ENCODE measurements around the gene C1orf21.
"Not testable (repeated sequence)": the region's sequence is repeated elsewhere in the genome, so short reads cannot be mapped to it uniquely, and the experiment has no call there.

Gene C1orf21

DNA sequence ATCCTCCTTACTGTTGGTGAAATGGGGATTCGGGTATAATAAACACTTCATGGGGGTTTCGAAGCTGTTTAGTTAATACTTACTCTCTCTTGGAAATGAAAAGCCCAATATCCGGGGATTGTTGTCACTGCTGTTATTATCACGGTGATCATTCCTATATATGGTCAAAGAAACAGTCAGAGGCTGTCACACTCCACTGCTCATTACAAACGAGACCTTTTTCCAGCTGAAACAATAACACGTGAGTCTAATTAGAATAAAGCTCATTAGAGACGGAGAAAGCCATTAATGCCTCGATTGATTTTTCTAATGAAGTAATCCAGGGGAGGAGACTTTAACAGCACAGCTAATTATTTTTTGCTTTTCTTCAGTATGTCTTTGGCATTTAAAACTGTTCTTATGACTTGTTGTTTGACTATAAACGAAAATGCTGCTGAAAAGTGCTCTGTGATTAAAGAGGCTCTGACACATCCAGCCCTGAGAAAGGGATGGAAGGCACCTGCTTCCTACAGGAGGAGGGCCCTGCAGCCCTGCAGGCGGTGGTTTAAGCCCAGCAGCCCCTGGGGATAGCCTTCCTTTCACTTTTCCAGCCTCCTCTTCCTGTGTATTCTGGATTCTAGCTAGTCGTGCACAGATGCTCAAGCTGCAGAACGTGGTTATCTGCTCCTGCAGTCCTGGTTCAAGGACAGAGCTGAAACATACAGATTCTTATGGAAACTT, 224.2 kb downstream of the C1orf21 start:
- no peak for DNase-seq

GRCh38 chr1:184612229-184612628, 225.4 kb downstream of the C1orf21 start:
- DNase-seq: not testable (repeated sequence)

- no peak for DNase-seq
These were observed 227.8 kb downstream of the C1orf21 start for GRCh38 chr1:184614667-184615066.

GRCh38 chr1:184615301-184615700, 228.5 kb downstream of the C1orf21 start:
- DNase-seq: no peak

- no peak for DNase-seq
These were observed 229.7 kb downstream of the C1orf21 start for GRCh38 chr1:184616504-184616903.

DNA sequence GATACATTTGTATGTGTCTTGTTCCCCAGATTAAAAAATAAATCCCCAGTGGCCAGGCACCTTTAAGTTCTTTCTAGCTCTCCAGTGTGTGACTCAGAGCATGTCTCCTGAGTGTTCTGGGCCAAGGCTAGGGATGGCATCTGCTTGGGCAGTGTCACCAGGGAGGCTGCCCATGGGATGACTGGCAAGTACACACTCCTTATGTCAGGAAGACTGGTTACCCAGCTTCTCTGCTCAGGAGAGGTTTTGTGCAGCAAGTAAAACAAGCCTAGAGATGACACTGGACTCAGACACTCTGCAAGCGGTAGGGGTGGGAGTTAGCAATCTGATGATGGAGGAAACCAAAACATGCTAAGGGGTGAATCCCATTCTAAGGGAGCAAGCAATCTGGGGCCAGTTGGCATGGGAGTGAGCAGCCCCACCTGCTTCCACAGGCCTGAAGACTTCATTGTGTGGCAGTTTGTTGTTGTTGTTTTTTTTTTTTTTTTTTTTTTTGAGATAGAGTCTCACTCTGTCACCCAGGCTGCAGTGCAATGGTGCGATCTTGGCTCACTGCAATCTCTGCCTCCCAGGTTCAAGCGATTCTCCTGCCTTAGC, 230.7 kb downstream of the C1orf21 start:
- DNase-seq: no peak

- no peak for DNase-seq
These were observed 232.0 kb downstream of the C1orf21 start for GRCh38 chr1:184618851-184619250.

DNA sequence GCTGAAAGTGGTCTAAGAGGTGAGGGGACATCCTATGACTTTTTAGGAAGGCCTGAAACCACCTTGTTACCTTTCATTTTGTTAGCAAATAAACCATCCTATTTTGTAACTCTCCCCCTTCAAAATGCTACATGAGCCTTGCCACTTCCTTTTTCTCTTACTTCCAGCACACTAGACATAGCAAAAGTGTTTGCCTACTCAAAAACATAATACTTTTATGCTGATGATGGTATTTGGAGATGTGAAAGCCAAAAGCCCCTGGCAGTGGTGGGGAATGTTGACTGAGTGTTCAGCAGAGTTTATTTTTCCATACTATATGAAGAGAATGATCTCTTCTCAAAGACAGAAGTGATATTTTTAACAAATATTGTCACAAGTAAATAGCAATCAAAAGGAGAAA, 233.6 kb downstream of the C1orf21 start:
- no peak for DNase-seq

GRCh38 chr1:184621260-184621659, 234.4 kb downstream of the C1orf21 start:
- DNase-seq: no peak

- DNase-seq: no peak
These were observed 235.5 kb downstream of the C1orf21 start for GRCh38 chr1:184622136-184622823.

DNA sequence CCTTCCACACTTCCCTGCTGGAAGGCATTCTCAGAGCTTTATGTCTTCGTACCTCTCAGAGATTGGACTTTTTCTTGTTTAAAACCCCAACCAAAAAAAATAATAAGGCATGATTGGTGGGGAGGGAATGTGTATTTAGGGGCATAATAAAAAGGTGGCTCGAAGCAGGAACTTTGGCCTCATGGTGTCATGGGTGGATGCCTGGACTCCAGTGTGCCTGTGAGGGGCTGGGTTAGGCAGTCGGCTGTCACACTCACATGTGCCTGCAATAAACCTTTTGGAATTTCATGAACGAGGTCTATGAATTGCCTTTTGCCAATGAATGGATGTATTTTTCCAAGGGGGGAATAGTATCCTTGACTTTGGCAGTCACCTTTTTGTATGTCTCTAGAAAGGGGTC, 236.6 kb downstream of the C1orf21 start:
- no peak for DNase-seq

- no peak for DNase-seq
These were observed 237.2 kb downstream of the C1orf21 start for GRCh38 chr1:184624051-184624450.

DNA sequence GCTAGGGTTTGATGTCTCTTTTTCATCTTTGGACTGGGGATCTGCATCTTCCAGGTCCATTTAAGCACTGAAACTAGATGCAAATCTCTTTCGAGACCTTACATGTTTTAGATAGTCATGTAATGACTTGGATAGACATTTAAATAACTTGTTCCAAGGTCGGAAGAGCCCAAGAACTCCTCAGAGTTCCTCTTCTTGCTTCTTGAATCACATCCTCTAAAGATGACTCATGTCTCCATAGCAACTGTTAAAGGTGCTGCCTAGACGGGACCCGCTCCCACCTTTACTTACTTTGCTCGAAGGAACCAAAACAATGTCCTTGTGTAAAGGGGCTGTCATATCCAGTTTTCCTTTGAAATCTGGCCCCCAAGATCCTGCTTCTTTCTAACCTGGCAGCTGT, 237.8 kb downstream of the C1orf21 start:
- DNase-seq: no peak

- DNase-seq: no peak
These were observed 238.4 kb downstream of the C1orf21 start for GRCh38 chr1:184625271-184625670.

DNA sequence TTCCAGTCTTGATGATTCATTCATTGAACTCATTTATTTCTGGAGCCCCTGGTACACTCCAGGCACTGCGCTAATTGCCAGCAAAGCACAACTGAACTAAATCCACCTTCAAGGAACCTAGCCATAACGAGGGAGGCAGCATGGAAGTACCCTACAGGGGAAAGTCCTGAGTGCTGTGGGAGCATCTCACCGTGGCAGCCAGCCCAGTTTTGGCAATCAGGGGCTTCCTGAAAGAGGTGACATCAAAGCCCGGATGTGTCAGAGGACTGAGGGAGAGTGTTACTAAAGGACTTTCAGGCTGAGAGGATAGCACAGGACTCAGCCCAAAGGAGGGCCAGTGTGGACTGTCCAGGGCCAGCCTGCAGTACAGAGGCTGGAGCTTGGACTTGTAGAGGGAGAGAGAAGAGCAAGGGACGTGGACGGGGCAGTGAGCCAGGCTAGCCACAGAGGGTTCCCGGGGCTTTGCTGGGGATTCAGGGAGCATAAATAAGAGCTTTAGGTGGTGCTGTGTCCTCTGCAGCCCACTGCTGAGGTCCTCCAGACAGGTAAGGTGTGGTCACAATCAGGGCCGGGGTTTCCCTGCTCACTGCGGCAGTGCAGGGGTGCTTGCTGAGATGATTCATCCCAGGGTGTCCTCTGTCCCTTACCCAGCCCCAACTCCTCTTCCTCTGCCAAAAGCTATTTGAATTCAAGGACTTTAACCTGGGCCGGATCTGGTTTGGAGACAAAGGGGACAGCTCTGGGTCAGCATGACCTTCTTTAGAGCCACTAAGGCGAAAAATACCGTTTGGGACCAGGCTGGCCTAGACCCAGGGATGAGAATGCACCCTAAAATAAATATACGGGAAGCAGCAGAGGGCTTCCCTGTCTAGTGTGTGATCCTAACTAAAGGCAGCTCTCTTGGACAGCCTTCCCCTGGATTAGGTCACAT, 239.5 kb downstream of the C1orf21 start:
- DNase-seq: no peak

- DNase-seq: no peak
These were observed 240.1 kb downstream of the C1orf21 start for GRCh38 chr1:184627007-184627341.

GRCh38 chr1:184629266-184629665, 242.4 kb downstream of the C1orf21 start:
- no peak for DNase-seq

GRCh38 chr1:184630679-184631060, 243.8 kb downstream of the C1orf21 start:
- DNase-seq: no peak

DNA sequence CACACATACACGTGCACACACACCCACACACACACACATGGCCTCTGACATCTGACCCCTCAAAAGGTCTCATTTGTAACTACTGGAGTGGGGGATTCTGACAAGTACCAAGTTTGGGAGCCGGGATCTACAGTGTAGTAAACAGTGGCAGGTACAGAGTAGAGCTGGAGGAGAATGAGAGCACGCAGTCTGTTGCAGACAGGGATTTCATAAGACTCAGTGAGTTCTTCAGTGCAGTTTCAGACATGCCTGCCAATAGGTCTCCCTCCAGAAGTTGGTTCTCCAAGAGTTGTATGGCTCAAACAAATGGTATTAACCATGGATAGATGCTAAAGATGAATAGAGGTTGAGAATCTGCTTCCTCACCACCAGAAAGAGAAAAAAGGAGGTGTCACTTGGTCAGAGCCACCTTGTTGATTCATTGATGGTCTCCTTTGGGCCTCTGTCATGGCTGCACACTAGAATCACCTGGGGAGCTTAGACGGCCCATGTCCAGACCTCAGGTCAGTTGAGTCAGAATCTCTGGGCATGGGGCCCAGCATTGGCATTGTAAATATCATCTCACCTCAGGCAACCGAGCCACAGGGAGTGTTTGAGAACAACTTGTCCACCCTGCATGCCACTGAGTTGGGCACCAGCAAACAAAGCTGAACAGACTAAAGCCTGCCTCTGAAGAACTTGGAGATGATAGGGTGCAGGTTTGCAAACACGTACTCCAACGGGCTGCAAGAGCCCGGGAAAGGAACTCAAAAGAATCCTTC, 245.8 kb downstream of the C1orf21 start:
- no peak for DNase-seq

GRCh38 chr1:184633785-184634184, 247.0 kb downstream of the C1orf21 start:
- DNase-seq: no peak

DNA sequence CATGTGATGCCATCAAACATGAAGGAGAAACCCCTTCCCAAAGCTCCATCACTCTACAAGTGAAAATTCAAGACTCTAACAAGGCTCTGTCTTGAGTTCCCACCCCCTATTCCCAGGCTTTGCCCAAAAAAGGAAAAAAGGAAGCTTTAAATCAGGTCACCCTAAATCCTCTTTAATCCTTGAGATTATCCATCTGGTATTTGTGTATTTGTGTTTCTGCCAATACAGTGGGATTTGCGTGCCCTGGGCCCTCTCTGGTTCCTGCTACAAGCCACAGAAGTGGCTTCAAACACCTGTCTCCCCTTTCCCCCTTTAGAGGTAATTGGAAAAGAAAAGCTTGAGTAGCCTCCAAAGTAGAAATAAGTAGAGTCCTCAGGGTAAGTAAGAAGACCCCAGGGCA, 247.5 kb downstream of the C1orf21 start:
- DNase-seq: no peak

GRCh38 chr1:184635347-184635979, 248.6 kb downstream of the C1orf21 start:
- no peak for DNase-seq

Data from stimulated activated CD4-positive, alpha-beta T cell treated with anti-CD3 and anti-CD28 coated beads, Interleukin-2, amount 100 ng/mL, for 24 hours (primary cell).